K562 (cell line): ENCODE data around the gene AP3S2. TPM values are rescaled to one million over a fixed set of nuclear protein-coding genes. Genes with fewer than 3 reads are reported as not detected.

Source experiments
- ATAC-seq: fragments of 200-7000 bp; cut with Tn5 transposase; 3 replicates; pipeline ENCODE4 v1.9.1; 2020; ENCODE audit warnings: moderate library complexity
- BruUV-seq: library from RNA; stranded (reverse); fragments of 400-500 nt; replicated peaks from 2 replicates; lab custom pipeline; 2021; lab: Mats Ljungman, UMichigan
- CTCF ChIA-PET: fragments of 300-600 bp; formaldehyde crosslinking; extraction: SDS; loops from one replicate; lab custom pipeline; 2021; ENCODE audit warnings: low intra/inter-chr PET ratio; lab: Yijun Ruan, JAX
- POLR2A ChIA-PET: fragments of 300-600, 350-650 bp; sonication (Branson Sonifier 250); formaldehyde crosslinking; extraction: SDS; loops from one replicate; lab custom pipeline; 2021; ENCODE audit warnings: antibody characterized with exemption, inconsistent platforms; lab: Yijun Ruan, JAX
- DNase-seq, 4 experiments: peaks; one replicate each; pipeline versions ENCODE4 v3.0.0 to v3.0.0-alpha.2; 2011 to 2018; ENCODE audit warnings: low spot score in 3 of 4, mixed read lengths in 3 of 4; ENCODE audit errors: extremely low read depth in 1 of 4
- FAIRE-seq: peaks from 2 replicates; lab custom pipeline; 2011; peaks lifted over from hg19 to GRCh38; lab: Jason Lieb, UNC
- H2AFZ ChIP-seq: 2 replicates; pipeline ENCODE4 v1.6.0; 2011; ENCODE audit warnings: low read depth, low read length, control low read depth, inconsistent platforms
- H3K27ac ChIP-seq: fragments of 200-600 bp; 3 replicates; pipeline ENCODE4 v1.8.0; 2011; ENCODE audit warnings: low read depth, mild to moderate bottlenecking, control low read depth, inconsistent platforms, low read length, moderate library complexity, mixed read lengths; ENCODE audit errors: extremely low read depth
- H3K27me3 ChIP-seq, 2 experiments: fragments of 300-600 bp in 1 of 2; 2 replicates in 1 of 2; 3 replicates in 1 of 2; pipeline versions ENCODE4 v1.6.0 to v1.8.0; 2011; ENCODE audit warnings: inconsistent platforms in 2 of 2, low read length in 2 of 2, mild to moderate bottlenecking in 1 of 2, mixed read lengths in 1 of 2, moderate library complexity in 1 of 2; ENCODE audit not compliant: control insufficient read depth in 2 of 2, insufficient read depth in 2 of 2
- H3K36me3 ChIP-seq: fragments of 300-600 bp; 3 replicates; pipeline ENCODE4 v1.8.0; 2011; ENCODE audit warnings: mild to moderate bottlenecking, low read length, inconsistent platforms; ENCODE audit not compliant: control insufficient read depth, insufficient read depth
- H3K4me1 ChIP-seq, 2 experiments: fragments of 200-600 bp in 1 of 2; replicated peaks in 1 of 2; 2 replicates in 1 of 2; 3 replicates in 1 of 2; pipeline versions ENCODE4 v1.5.1 to v1.8.0; 2011; ENCODE audit warnings: inconsistent platforms in 2 of 2, low read length in 2 of 2, mild to moderate bottlenecking in 1 of 2, mixed read lengths in 1 of 2, moderate library complexity in 1 of 2; ENCODE audit not compliant: control insufficient read depth in 2 of 2, insufficient read depth in 2 of 2
- H3K4me2 ChIP-seq: 2 replicates; pipeline ENCODE4 v1.6.1; 2011; ENCODE audit warnings: low read length, control low read depth, inconsistent platforms, mixed read lengths; ENCODE audit not compliant: insufficient read depth
- H3K4me3 ChIP-seq: fragments of 200-600 bp; sonication (generic), shearing (Covaris generic); 2 replicates; pipeline ENCODE4 v1.5.1; 2016; ENCODE audit warnings: control low read depth, inconsistent platforms
- H3K79me2 ChIP-seq: fragments of 200-600 bp; 3 replicates; pipeline ENCODE4 v1.8.0; 2011; ENCODE audit warnings: low read length, inconsistent platforms; ENCODE audit not compliant: control insufficient read depth, insufficient read depth
- H3K9ac ChIP-seq, 2 experiments: 2 replicates each; pipeline versions ENCODE4 v1.6.0 to v1.6.1; 2011; ENCODE audit warnings: low read depth in 2 of 2, low read length in 2 of 2, control low read depth in 1 of 2, inconsistent platforms in 1 of 2, mild to moderate bottlenecking in 1 of 2, mixed read lengths in 1 of 2; ENCODE audit not compliant: insufficient read depth in 1 of 2
- H3K9me1 ChIP-seq: one replicate; pipeline ENCODE4 v1.6.0; 2011; ENCODE audit warnings: inconsistent platforms, mild to moderate bottlenecking, low read length, moderate library complexity; ENCODE audit not compliant: control insufficient read depth, insufficient read depth
- H3K9me3 ChIP-seq: replicated peaks from 2 replicates; pipeline ENCODE4 v1.5.1; 2011; ENCODE audit warnings: low read depth, low read length, inconsistent platforms; ENCODE audit not compliant: control insufficient read depth, insufficient read depth
- H4K20me1 ChIP-seq: replicated peaks from 2 replicates; pipeline ENCODE4 v1.6.1; 2011; ENCODE audit warnings: low read length, inconsistent platforms, mixed read lengths; ENCODE audit not compliant: control insufficient read depth, insufficient read depth
- ASH1L ChIP-seq: fragments of 450-650 bp; IDR thresholded peaks from 2 replicates; pipeline ENCODE4 v1.6.1; 2018; ENCODE audit warnings: borderline replicate concordance, mild to moderate bottlenecking, low read depth; ENCODE audit not compliant: partially characterized antibody
- C11orf30 ChIP-seq: fragments of 450-650 bp; IDR thresholded peaks from 2 replicates; pipeline ENCODE4 v1.6.1; 2016; ENCODE audit warnings: low read depth, mild to moderate bottlenecking
- CBFB ChIP-seq: sonication (generic); formaldehyde crosslinking; IDR thresholded peaks from 2 replicates; pipeline ENCODE4 v1.4.0; 2020; ENCODE audit warnings: mild to moderate bottlenecking, missing genetic modification reagents
- CBX8 ChIP-seq: fragments of 200-600 bp; sonication (generic); IDR thresholded peaks from 2 replicates; pipeline ENCODE4 v1.6.1; 2012; ENCODE audit warnings: borderline replicate concordance, mixed run types, low read depth, mild to moderate bottlenecking, moderate library complexity, mixed read lengths, low read length, control low read depth, inconsistent platforms; ENCODE audit not compliant: poor library complexity, severe bottlenecking; ENCODE audit errors: extremely low read depth
- CC2D1A ChIP-seq: fragments of 450-650 bp; IDR thresholded peaks from 2 replicates; pipeline ENCODE4 v1.6.1; 2017; ENCODE audit warnings: mild to moderate bottlenecking
- CREM ChIP-seq: IDR thresholded peaks from 2 replicates; pipeline ENCODE4 v1.6.1; 2014; ENCODE audit warnings: antibody characterized with exemption, low read depth
- MAFG ChIP-seq: fragments of 450-650 bp; conservative IDR thresholded peaks from 2 replicates; pipeline ENCODE4 v1.6.1; 2016; ENCODE audit warnings: missing genetic modification characterization, missing compliant biosample characterization
- MCM5 ChIP-seq: fragments of 450-650 bp; IDR thresholded peaks from 2 replicates; pipeline ENCODE4 v1.6.1; 2016; ENCODE audit warnings: low read depth
- MEF2D ChIP-seq: conservative IDR thresholded peaks from 2 replicates; pipeline ENCODE4 v1.6.1; 2016; ENCODE audit warnings: low read depth, missing genetic modification characterization, missing compliant biosample characterization
- PKNOX1 ChIP-seq: fragments of 450-650 bp; IDR thresholded peaks from 2 replicates; pipeline ENCODE4 v1.6.1; 2016
- PRDM10 ChIP-seq: fragments of 450-650 bp; IDR thresholded peaks from 2 replicates; pipeline ENCODE4 v1.6.1; 2018; ENCODE audit not compliant: partially characterized antibody
- RBM39 ChIP-seq: fragments of 200-400 bp; formaldehyde crosslinking; optimal IDR thresholded peaks from 2 replicates; pipeline ENCODE3; 2018; ENCODE audit warnings: low read depth, low read length
- SMARCB1 ChIP-seq: IDR thresholded peaks from 2 replicates; pipeline ENCODE4 v1.6.1; 2011; ENCODE audit warnings: improper control_type of control experiment, low read depth; ENCODE audit not compliant: insufficient read length
- SMARCE1 ChIP-seq: fragments of 450-650 bp; IDR thresholded peaks from 2 replicates; pipeline ENCODE4 v1.7.1; 2016; ENCODE audit warnings: mild to moderate bottlenecking
- ZNF551 ChIP-seq: fragments of 250-450 bp; sonication (Bioruptor Pico); IDR thresholded peaks from 2 replicates; pipeline ENCODE4 v1.5.0; 2021; ENCODE audit warnings: mild to moderate bottlenecking, moderate library complexity
- ZNF668 ChIP-seq: fragments of 250-450 bp; sonication (Bioruptor Pico); IDR thresholded peaks from 2 replicates; pipeline ENCODE4 v1.8.0; 2022; ENCODE audit warnings: mild to moderate bottlenecking, inconsistent platforms
- ZNF695 ChIP-seq: fragments of 450-650 bp; formaldehyde crosslinking; IDR thresholded peaks from 2 replicates; pipeline ENCODE4 v1.4.0; 2020; ENCODE audit warnings: mild to moderate bottlenecking, moderate library complexity
- WGBS: fragments of 100-300 bp; shearing (Covaris generic); methylation state at CpG from one replicate; pipeline ENCODE4 v1.1.6; 2016; ENCODE audit warnings: low coverage, mixed read lengths; ENCODE audit not compliant: insufficient coverage; ENCODE audit errors: missing lambda C conversion rate; 5-methylcytosine and 5-hydroxymethylcytosine counted together
- in situ Hi-C: fragments of 300-500 bp; cut with MboI; formaldehyde crosslinking; loops from 4 replicates; pipeline ENCODE4 v1.15.0; 2018; ENCODE audit warnings: inconsistent platforms, mixed read lengths
- intact Hi-C: fragments of 100-400 bp; cut with micrococcal nuclease; formaldehyde crosslinking; loops from 2 replicates; pipeline ENCODE4 v1.14.2; 2022
- polyA plus RNA-seq, 8 experiments: library from polyadenylated mRNA; depleted of rRNA in 4 of 8; stranded (reverse) in 5 of 8; unstranded in 3 of 8; fragments of >200 nt; fragmentation: Nextera tagmentation in 2 of 8; fragmentation: Illumina TruSeq in 1 of 8; extraction: Ambion mirVana in 2 of 8; extraction: Trizol in 1 of 8; gene quantifications; 2 replicates each; pipeline versions ENCODE4 v1.2.1 to v1.2.3, GENCODE V29; 2011 to 2014; ENCODE audit warnings: inconsistent platforms in 1 of 8, missing spikeins in 1 of 8
- total RNA-seq, 7 experiments: library from RNA; depleted of rRNA in 6 of 7; stranded (reverse); fragments of >200 nt in 6 of 7; fragmentation: Illumina TruSeq in 2 of 7; extraction: Trizol in 2 of 7; gene quantifications; 2 replicates each; pipeline versions ENCODE4 v1.2.1 to v1.2.3, GENCODE V29; 2011 to 2021; ENCODE audit warnings: low replicate concordance in 1 of 7

The AP3S2 gene
- total and polyA plus RNA-seq, 9 of the 15 experiments (the other 6 are each of a cell fraction or from before 2014, with no cell fraction given), result 16.4 to 54.1 (median 37.4) TPM

GRCh38 chr15:89820666-89821611 is 72.9 kb downstream of the AP3S2 start:
- peak overlapping the region; percentile 58; the same call in 2 of the 3 replicates for H3K27ac ChIP-seq
- ATAC-seq, result peak; percentile 66
- no peak overlapping the region for H3K4me3 ChIP-seq
- no peak for TF ChIP-seq RBM39
- TF ChIP-seq SMARCB1, result no peak
- no peak for TF ChIP-seq CREM
- peak; percentile 57 for TF ChIP-seq SMARCE1
- peak; percentile 40 for TF ChIP-seq PRDM10
- no peak for TF ChIP-seq ASH1L
- no peak for TF ChIP-seq MEF2D (tag)
- TF ChIP-seq ZNF695 (CRISPR knock-in tag), result no peak
- no peak for TF ChIP-seq CBX8
- TF ChIP-seq MAFG (tag), result peak; percentile 56
- no peak for TF ChIP-seq CBFB (CRISPR knock-in tag)
- 0 out of 2 replicates have a peak, but pooled peaks have one; percentile 4 for TF ChIP-seq PKNOX1
- TF ChIP-seq CC2D1A, result no peak
- peak; percentile 77 for TF ChIP-seq C11orf30
- TF ChIP-seq ZNF668 (CRISPR knock-in tag), result no peak
- no peak for TF ChIP-seq ZNF551 (CRISPR knock-in tag)
- TF ChIP-seq MCM5, result no peak

More at GRCh38 chr15:89820666-89821611, 72.9 kb downstream of the AP3S2 start:
- DNase-seq, result peak in 1 of 4 experiments; percentile 40
- FAIRE-seq, result no peak
- peaks cover 3 to 9% of the 10 kb centered on the region in 2 experiments; a peak in 2 of 5 replicates for H3K4me1 ChIP-seq
- no peaks in the 10 kb centered on the region for H3K27me3 ChIP-seq
- H3K9ac ChIP-seq, result no peak overlapping the region; a peak in 1 of 4 replicates
- no peaks in the 10 kb centered on the region for H3K9me3 ChIP-seq
- intact Hi-C loops (loop anchor here (5.0 kb wide), 1 partner anchor 59 kb away; no protein-coding TSS in a partner anchor), in situ Hi-C loops (no loop called here)
- peak overlapping the region; percentile 83 for H2AFZ ChIP-seq
- ChIA-PET POLR2A (interaction anchor here (0.6 kb wide), 1 partner anchor 580 kb away, joined by 3 read pairs; no protein-coding TSS in a partner anchor), CTCF (no interaction called here)
- H3K36me3 ChIP-seq, result no peaks in the 10 kb centered on the region
- 27% methylated on average over 12 of the region's 12 CpGs for WGBS
- H3K79me2 ChIP-seq, result no peaks in the 10 kb centered on the region
- peak overlapping the region; percentile 32 for H3K4me2 ChIP-seq
- no peaks in the 10 kb centered on the region for H4K20me1 ChIP-seq
- no peaks in the 10 kb centered on the region for H3K9me1 ChIP-seq
- no TSS peak for BruUV-seq
